ENCODE measurements around the gene KLHL29.

Gene KLHL29

DNA sequence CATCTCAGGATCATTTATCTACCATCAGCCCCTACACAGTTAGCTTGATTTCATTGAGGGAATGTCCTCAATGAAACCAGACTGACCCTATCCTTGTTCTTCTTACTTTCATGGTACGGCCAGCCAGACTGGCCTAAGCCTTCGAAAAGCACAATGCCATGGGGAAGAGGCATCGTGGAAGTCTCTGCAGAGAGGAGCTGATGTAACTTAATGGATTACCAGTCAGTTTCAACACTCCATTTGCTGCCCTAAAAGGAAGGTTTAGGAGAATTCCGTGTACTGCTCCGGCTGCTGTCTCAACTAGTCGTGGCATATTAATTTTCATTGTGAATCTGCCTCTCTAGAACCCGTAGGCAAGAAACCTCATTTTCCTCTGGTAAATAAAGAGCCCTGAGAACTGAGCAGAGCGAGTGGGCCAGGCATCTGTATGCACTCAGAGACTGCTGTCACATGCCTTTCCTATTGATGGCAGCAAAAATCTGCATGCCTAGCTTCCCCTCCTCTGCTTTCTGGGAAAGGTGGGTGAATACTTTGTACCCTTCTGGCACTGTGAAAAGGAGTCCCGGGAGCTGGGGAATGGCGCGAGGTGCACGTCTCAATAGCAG lies 184.9 kb downstream of the KLHL29 start:
- H3K4me3 ChIP-seq (ENCODE audit: low read depth in 1 of 2, low read length in 2 of 2), result no peak overlapping the region
- no peaks in the 10 kb centered on the region for H3K4me1 ChIP-seq (ENCODE audit: control insufficient read depth in 1 of 2, insufficient read depth in 2 of 2, low read length in 2 of 2)
- no peak overlapping the region for H3K9ac ChIP-seq (ENCODE audit: low read depth in 1 of 2, low read length in 2 of 2)
- H3K9me3 ChIP-seq (ENCODE audit: control insufficient read depth in 1 of 2, low read length in 2 of 2), result no peaks in the 10 kb centered on the region
- no peak overlapping the region for H3K27ac ChIP-seq (ENCODE audit: low read depth, low read length)
- no peaks in the 10 kb centered on the region for H3K27me3 ChIP-seq (ENCODE audit: control insufficient read depth in 1 of 2, insufficient read depth in 2 of 2, low read length in 2 of 2)
- no peaks in the 10 kb centered on the region for H3K36me3 ChIP-seq (ENCODE audit: control insufficient read depth in 1 of 2, insufficient read depth in 2 of 2, low read length in 2 of 2)

DNA sequence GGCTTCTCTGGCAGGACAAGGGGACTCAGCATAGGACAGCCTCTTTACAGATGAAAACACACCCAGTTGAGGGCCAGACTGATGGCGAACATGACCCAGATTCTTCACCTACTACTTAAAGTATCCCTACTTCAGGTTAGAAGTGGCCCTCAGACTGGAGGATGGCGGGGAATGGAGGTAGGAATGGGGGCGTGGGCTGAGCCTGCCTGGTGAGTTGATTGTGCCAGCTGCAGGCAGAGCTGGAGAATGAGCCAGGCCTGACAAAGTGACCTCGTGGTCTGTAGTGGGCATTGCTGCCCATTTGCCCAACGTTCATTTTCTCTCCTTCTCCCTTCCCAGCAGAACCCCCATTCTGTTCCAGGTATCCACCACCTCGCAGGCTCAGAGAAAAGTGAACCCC lies 186.1 kb downstream of the KLHL29 start:
- no peak overlapping the region for H3K27ac ChIP-seq (ENCODE audit: low read depth, low read length)
- no peaks in the 10 kb centered on the region for H3K9me3 ChIP-seq (ENCODE audit: control insufficient read depth in 1 of 2, low read length in 2 of 2)
- H3K4me1 ChIP-seq (ENCODE audit: control insufficient read depth in 1 of 2, insufficient read depth in 2 of 2, low read length in 2 of 2), result no peaks in the 10 kb centered on the region
- H3K27me3 ChIP-seq (ENCODE audit: control insufficient read depth in 1 of 2, insufficient read depth in 2 of 2, low read length in 2 of 2), result no peaks in the 10 kb centered on the region
- no peak overlapping the region for H3K9ac ChIP-seq (ENCODE audit: low read depth in 1 of 2, low read length in 2 of 2)
- no peaks in the 10 kb centered on the region for H3K36me3 ChIP-seq (ENCODE audit: control insufficient read depth in 1 of 2, insufficient read depth in 2 of 2, low read length in 2 of 2)
- no peak overlapping the region for H3K4me3 ChIP-seq (ENCODE audit: low read depth in 1 of 2, low read length in 2 of 2)

GRCh38 chr2:23571527-23572282 lies 186.7 kb downstream of the KLHL29 start:
- H3K9ac ChIP-seq (ENCODE audit: low read depth in 1 of 2, low read length in 2 of 2), result no peak overlapping the region
- H3K27me3 ChIP-seq (ENCODE audit: control insufficient read depth in 1 of 2, insufficient read depth in 2 of 2, low read length in 2 of 2), result no peaks in the 10 kb centered on the region
- no peak overlapping the region for H3K27ac ChIP-seq (ENCODE audit: low read depth, low read length)
- H3K4me3 ChIP-seq (ENCODE audit: low read depth in 1 of 2, low read length in 2 of 2), result no peak overlapping the region
- no peaks in the 10 kb centered on the region for H3K36me3 ChIP-seq (ENCODE audit: control insufficient read depth in 1 of 2, insufficient read depth in 2 of 2, low read length in 2 of 2)
- H3K4me1 ChIP-seq (ENCODE audit: control insufficient read depth in 1 of 2, insufficient read depth in 2 of 2, low read length in 2 of 2), result no peaks in the 10 kb centered on the region
- H3K9me3 ChIP-seq (ENCODE audit: control insufficient read depth in 1 of 2, low read length in 2 of 2), result no peaks in the 10 kb centered on the region

DNA sequence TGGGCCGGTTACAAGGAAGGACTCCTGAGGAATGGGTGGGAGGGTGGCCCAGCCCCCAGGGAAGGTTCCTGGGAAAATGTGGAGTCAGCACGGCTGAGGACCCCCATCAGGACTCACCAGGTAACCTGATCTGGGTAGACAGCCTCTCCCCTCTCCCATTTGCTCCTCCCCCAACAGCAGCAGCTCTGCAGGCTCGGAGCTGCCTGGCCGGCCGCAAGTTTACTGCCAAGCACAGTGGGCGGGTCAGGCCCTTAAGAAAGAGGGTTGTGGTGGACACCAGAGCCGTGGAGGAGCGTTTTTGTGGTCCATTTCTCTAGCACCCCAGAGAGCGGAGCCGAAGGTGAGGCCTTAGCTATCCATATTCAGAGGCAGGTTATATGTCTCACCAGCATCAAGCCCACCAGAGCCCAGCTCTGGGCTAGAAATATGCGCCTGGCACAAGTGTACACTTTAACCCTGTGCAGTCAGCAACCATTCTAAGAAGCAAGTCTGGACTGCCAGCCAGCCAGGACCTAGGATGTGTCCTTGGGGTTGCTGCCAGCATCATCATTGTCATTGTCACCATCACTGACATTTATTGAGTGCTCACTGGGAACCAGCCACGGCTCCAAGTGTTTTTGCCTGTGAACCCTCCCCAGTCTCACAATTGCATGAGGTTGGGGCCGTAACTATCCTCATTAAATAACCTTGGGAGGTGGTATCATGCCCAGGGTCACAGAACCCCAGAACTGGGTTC lies 190.1 kb downstream of the KLHL29 start:
- Histone ChIP-seq H3K27ac (ENCODE audit: low read depth, low read length) (no peak overlapping the region), H3K9ac (ENCODE audit: low read depth in 1 of 2, low read length in 2 of 2) (no peak overlapping the region), H3K4me1 (ENCODE audit: control insufficient read depth in 1 of 2, insufficient read depth in 2 of 2, low read length in 2 of 2) (no peaks in the 10 kb centered on the region), H3K4me3 (ENCODE audit: low read depth in 1 of 2, low read length in 2 of 2) (no peak overlapping the region), H3K36me3 (ENCODE audit: control insufficient read depth in 1 of 2, insufficient read depth in 2 of 2, low read length in 2 of 2) (no peaks in the 10 kb centered on the region), H3K27me3 (ENCODE audit: control insufficient read depth in 1 of 2, insufficient read depth in 2 of 2, low read length in 2 of 2) (no peaks in the 10 kb centered on the region), H3K9me3 (ENCODE audit: control insufficient read depth in 1 of 2, low read length in 2 of 2) (no peaks in the 10 kb centered on the region)

DNA sequence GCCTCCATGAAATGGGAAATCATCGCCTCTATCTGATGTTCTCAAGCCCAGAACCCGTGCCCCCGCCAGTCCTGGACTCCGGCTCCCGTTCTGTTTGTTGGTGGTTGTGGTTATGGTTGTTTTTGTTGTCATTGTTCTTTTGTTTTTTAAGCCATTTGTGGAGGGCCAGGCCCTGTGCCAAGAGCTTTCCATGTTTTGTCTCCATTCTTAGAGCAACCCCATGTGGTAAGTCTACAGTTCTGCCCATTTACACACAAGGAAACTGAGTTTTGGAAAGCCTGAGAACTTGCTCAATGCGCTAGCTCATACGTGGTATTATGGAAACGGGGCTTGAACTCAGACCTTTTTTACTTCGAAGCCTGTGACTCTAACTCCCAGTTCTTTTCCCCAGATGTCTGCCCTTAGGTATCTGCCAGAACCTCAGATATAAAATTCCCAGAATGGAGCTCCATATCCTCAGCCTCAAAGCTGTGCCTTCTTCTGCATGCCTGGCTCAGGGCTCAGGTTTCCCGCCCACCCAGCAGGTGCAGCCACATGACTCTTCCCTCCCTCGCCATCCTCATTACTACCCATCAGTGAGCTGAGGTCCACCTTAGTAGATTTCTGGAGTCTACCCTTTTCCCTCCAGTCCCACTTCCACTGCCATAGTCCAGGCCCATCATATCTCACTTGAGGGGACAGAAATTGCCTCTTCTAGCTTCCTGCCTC lies 194.1 kb downstream of the KLHL29 start:
- no peaks in the 10 kb centered on the region for H3K4me1 ChIP-seq (ENCODE audit: control insufficient read depth in 1 of 2, insufficient read depth in 2 of 2, low read length in 2 of 2)
- no peaks in the 10 kb centered on the region for H3K9me3 ChIP-seq (ENCODE audit: control insufficient read depth in 1 of 2, low read length in 2 of 2)
- no peak overlapping the region for H3K4me3 ChIP-seq (ENCODE audit: low read depth in 1 of 2, low read length in 2 of 2)
- H3K9ac ChIP-seq (ENCODE audit: low read depth in 1 of 2, low read length in 2 of 2), result no peak overlapping the region
- no peaks in the 10 kb centered on the region for H3K27me3 ChIP-seq (ENCODE audit: control insufficient read depth in 1 of 2, insufficient read depth in 2 of 2, low read length in 2 of 2)
- H3K36me3 ChIP-seq (ENCODE audit: control insufficient read depth in 1 of 2, insufficient read depth in 2 of 2, low read length in 2 of 2), result no peaks in the 10 kb centered on the region
- no peak overlapping the region for H3K27ac ChIP-seq (ENCODE audit: low read depth, low read length)

- Histone ChIP-seq H3K4me1 (ENCODE audit: control insufficient read depth in 1 of 2, insufficient read depth in 2 of 2, low read length in 2 of 2) (no peaks in the 10 kb centered on the region), H3K9ac (ENCODE audit: low read depth in 1 of 2, low read length in 2 of 2) (no peak overlapping the region), H3K4me3 (ENCODE audit: low read depth in 1 of 2, low read length in 2 of 2) (no peak overlapping the region), H3K27me3 (ENCODE audit: control insufficient read depth in 1 of 2, insufficient read depth in 2 of 2, low read length in 2 of 2) (no peaks in the 10 kb centered on the region), H3K9me3 (ENCODE audit: control insufficient read depth in 1 of 2, low read length in 2 of 2) (no peaks in the 10 kb centered on the region), H3K36me3 (ENCODE audit: control insufficient read depth in 1 of 2, insufficient read depth in 2 of 2, low read length in 2 of 2) (no peaks in the 10 kb centered on the region), H3K27ac (ENCODE audit: low read depth, low read length) (no peak overlapping the region)
These were observed 194.7 kb downstream of the KLHL29 start for GRCh38 chr2:23579674-23580073.

GRCh38 chr2:23583467-23583866 lies 198.5 kb downstream of the KLHL29 start:
- no peak overlapping the region for H3K4me3 ChIP-seq (ENCODE audit: low read depth in 1 of 2, low read length in 2 of 2)
- H3K9me3 ChIP-seq (ENCODE audit: control insufficient read depth in 1 of 2, low read length in 2 of 2), result no peaks in the 10 kb centered on the region
- H3K4me1 ChIP-seq (ENCODE audit: control insufficient read depth in 1 of 2, insufficient read depth in 2 of 2, low read length in 2 of 2), result no peaks in the 10 kb centered on the region
- H3K9ac ChIP-seq (ENCODE audit: low read depth in 1 of 2, low read length in 2 of 2), result no peak overlapping the region
- no peaks in the 10 kb centered on the region for H3K27me3 ChIP-seq (ENCODE audit: control insufficient read depth in 1 of 2, insufficient read depth in 2 of 2, low read length in 2 of 2)
- H3K27ac ChIP-seq (ENCODE audit: low read depth, low read length), result no peak overlapping the region
- no peaks in the 10 kb centered on the region for H3K36me3 ChIP-seq (ENCODE audit: control insufficient read depth in 1 of 2, insufficient read depth in 2 of 2, low read length in 2 of 2)

- no peak overlapping the region for H3K9ac ChIP-seq (ENCODE audit: low read depth in 1 of 2, low read length in 2 of 2)
- no peak overlapping the region for H3K4me3 ChIP-seq (ENCODE audit: low read depth in 1 of 2, low read length in 2 of 2)
- H3K4me1 ChIP-seq (ENCODE audit: control insufficient read depth in 1 of 2, insufficient read depth in 2 of 2, low read length in 2 of 2), result no peaks in the 10 kb centered on the region
- no peak overlapping the region for H3K27ac ChIP-seq (ENCODE audit: low read depth, low read length)
- H3K27me3 ChIP-seq (ENCODE audit: control insufficient read depth in 1 of 2, insufficient read depth in 2 of 2, low read length in 2 of 2), result no peaks in the 10 kb centered on the region
- no peaks in the 10 kb centered on the region for H3K9me3 ChIP-seq (ENCODE audit: control insufficient read depth in 1 of 2, low read length in 2 of 2)
- no peaks in the 10 kb centered on the region for H3K36me3 ChIP-seq (ENCODE audit: control insufficient read depth in 1 of 2, insufficient read depth in 2 of 2, low read length in 2 of 2)
These were observed 199.2 kb downstream of the KLHL29 start for GRCh38 chr2:23584054-23584745.

DNA sequence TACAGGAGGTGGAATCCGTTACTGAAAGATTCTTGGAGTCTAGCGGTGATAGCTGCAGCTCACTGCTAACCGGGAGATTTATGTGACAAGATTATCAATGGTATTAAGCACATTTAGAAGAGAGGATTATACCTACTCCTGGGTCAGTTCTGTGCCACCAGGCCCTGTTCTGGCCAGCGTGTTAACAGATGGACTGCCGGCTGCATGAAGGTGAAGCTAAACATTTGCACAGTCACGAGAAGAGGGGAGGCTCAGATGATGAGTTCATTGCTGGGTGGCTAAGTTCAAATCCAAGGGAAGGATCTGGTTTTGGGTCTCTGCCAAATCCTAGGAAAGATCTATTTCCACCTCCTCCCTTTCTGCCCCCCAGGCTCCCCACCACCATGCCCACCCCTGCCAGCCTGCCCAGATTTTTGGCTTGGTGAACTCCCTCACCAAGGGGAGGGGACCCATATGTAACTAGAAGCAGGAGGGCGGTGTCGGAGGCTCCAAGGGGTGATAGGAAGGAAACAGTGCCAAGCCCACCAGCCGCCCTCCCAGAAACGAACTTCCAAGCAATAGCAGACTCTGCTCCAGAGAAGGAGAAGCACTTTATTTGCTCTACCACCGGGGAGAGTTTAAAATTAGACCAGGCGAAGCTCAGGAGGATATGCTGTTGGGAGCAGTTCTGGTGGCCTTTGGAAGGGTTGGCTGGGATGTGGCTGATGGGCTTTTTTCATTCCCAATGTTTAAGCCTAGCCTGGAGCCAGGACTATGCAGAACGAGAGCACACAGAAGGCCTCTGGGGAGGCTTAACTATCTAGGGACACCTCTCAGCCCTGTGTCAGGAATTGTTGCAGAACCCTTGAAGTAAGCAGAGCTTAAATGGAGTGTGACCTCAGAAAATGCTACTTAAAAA lies 200.5 kb downstream of the KLHL29 start:
- no peaks in the 10 kb centered on the region for H3K27me3 ChIP-seq (ENCODE audit: control insufficient read depth in 1 of 2, insufficient read depth in 2 of 2, low read length in 2 of 2)
- H3K27ac ChIP-seq (ENCODE audit: low read depth, low read length), result no peak overlapping the region
- no peaks in the 10 kb centered on the region for H3K4me1 ChIP-seq (ENCODE audit: control insufficient read depth in 1 of 2, insufficient read depth in 2 of 2, low read length in 2 of 2)
- H3K9ac ChIP-seq (ENCODE audit: low read depth in 1 of 2, low read length in 2 of 2), result no peak overlapping the region
- no peak overlapping the region for H3K4me3 ChIP-seq (ENCODE audit: low read depth in 1 of 2, low read length in 2 of 2)
- no peaks in the 10 kb centered on the region for H3K36me3 ChIP-seq (ENCODE audit: control insufficient read depth in 1 of 2, insufficient read depth in 2 of 2, low read length in 2 of 2)
- no peaks in the 10 kb centered on the region for H3K9me3 ChIP-seq (ENCODE audit: control insufficient read depth in 1 of 2, low read length in 2 of 2)
